OCI-LY1 (cell line): ENCODE data around the gene LVRN.

Source experiments
- H2AFZ ChIP-seq: fragments of 200-600 bp; sonication (generic), shearing (Covaris generic); 2 replicates; pipeline ENCODE4 v1.6.0; 2014; ENCODE audit warnings: antibody characterized with exemption, mild to moderate bottlenecking, low read length
- H3F3A ChIP-seq: fragments of 200-600 bp; sonication (generic), shearing (Covaris generic); 2 replicates; pipeline ENCODE4 v1.6.0; 2014; ENCODE audit warnings: mild to moderate bottlenecking, antibody characterized with exemption, low read length, moderate library complexity; ENCODE audit not compliant: insufficient read depth
- H3K27ac ChIP-seq: fragments of 200-600 bp; sonication (generic); 2 replicates; pipeline ENCODE4 v1.5.1; 2014; ENCODE audit warnings: low read length, mixed run types, mild to moderate bottlenecking, low read depth; ENCODE audit not compliant: poor library complexity, severe bottlenecking
- H3K27me3 ChIP-seq: fragments of 200-600 bp; sonication (generic); 2 replicates; pipeline ENCODE4 v1.6.0; 2014; ENCODE audit warnings: antibody characterized with exemption, mild to moderate bottlenecking, low read length, moderate library complexity; ENCODE audit not compliant: insufficient read depth
- H3K36me3 ChIP-seq: fragments of 200-600 bp; sonication (generic); 2 replicates; pipeline ENCODE4 v1.6.1; 2014; ENCODE audit warnings: mild to moderate bottlenecking, antibody characterized with exemption, low read length, moderate library complexity, mixed read lengths; ENCODE audit not compliant: insufficient read depth
- H3K4me1 ChIP-seq: fragments of 200-600 bp; sonication (generic); 2 replicates; pipeline ENCODE4 v1.5.1; 2014; ENCODE audit warnings: mild to moderate bottlenecking, low read length, moderate library complexity; ENCODE audit not compliant: insufficient read depth, severe bottlenecking
- H3K4me2 ChIP-seq: fragments of 200-600 bp; sonication (generic), shearing (Covaris generic); 2 replicates; pipeline ENCODE4 v1.6.1; 2014; ENCODE audit warnings: low read length
- H3K4me3 ChIP-seq: fragments of 200-600 bp; sonication (generic); 2 replicates; pipeline ENCODE4 v1.5.1; 2014; ENCODE audit warnings: low read length, low read depth, mild to moderate bottlenecking, mixed read lengths; ENCODE audit not compliant: poor library complexity, severe bottlenecking
- H3K79me2 ChIP-seq: fragments of 200-600 bp; shearing (Covaris generic); 2 replicates; pipeline ENCODE4 v1.6.1; 2016; ENCODE audit warnings: mixed run types, low read length, mixed read lengths; ENCODE audit not compliant: insufficient read depth
- H3K9ac ChIP-seq: fragments of 200-600 bp; sonication (generic), shearing (Covaris generic); 2 replicates; pipeline ENCODE4 v1.6.1; 2014; ENCODE audit warnings: mild to moderate bottlenecking, low read length, mixed read lengths
- H3K9me2 ChIP-seq: fragments of 200-600 bp; sonication (generic), shearing (Covaris generic); 2 replicates; pipeline ENCODE4 v1.6.1; 2014; ENCODE audit warnings: low read depth, mild to moderate bottlenecking, low read length, mixed read lengths
- H3K9me3 ChIP-seq: fragments of 200-600 bp; shearing (Covaris generic); 2 replicates; pipeline ENCODE4 v1.6.1; 2014; ENCODE audit warnings: low read length, mixed read lengths
- H4K20me1 ChIP-seq: fragments of 200-600 bp; sonication (generic), shearing (Covaris generic); 2 replicates; pipeline ENCODE4 v1.6.0; 2016; ENCODE audit warnings: mild to moderate bottlenecking, low read length; ENCODE audit not compliant: insufficient read depth
- EZH2 ChIP-seq: fragments of 200-600 bp; sonication (generic), shearing (Covaris generic); IDR thresholded peaks from 2 replicates; pipeline ENCODE4 v1.8.0; 2017; ENCODE audit warnings: borderline replicate concordance, mixed run types, mild to moderate bottlenecking, antibody characterized with exemption, low read length, moderate library complexity, mixed read lengths
- TF ChIP-seq, protein P1 (sequence below): fragments of 200-600 bp; sonication (generic), shearing (Covaris generic); IDR thresholded peaks from 2 replicates; pipeline ENCODE4 v1.5.1; 2017; ENCODE audit warnings: mild to moderate bottlenecking, antibody characterized with exemption, low read length, moderate library complexity, mixed read lengths

Gene LVRN

DNA sequence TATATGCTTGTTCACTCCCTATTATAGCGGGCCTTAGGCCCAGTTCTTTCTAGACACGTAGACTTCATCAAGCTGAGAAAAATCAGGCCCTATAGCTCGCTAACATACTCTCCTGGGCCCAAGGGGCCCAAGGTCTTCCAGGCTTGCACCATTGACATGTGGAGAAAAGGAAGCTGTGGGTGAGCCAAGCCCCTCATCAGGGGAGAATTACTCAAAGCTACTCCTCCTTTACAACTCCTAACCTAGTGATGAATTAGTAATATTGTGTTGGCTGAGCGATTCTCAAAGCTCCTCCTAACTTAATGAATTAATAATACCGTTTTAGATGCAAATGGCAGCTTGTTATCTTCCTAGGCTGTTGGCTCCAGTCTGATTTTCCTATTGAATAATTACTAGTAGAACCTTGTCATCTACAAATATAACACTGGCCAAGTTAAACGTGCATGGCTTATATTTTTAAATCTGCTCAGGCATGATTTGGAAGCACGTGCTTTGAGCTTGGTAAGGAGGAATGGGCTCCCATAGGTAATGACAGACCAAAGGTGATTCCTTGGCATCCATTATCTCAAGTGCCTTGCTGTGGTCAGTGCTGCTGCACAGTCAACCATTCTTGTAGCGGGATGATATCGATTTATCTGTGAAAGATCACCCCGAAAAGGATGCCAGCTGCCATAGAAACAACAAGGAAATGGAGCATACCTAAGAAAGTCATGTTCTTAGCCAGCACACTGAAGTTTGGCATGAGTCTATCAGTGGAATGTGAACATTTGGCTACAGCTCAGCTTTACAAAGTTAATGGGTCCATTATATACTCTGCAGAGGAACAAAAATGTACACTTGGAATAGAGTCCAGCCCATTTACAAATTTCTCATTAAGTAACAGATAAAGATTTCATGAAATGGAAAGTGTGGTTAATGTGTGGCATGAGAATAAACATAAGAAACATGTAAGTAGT lies 23.8 kb downstream of the LVRN start:
- no peaks in the 10 kb centered on the region for H3K36me3 ChIP-seq
- H3K4me3 ChIP-seq: no peak overlapping the region
- no peaks in the 10 kb centered on the region for H3K9me3 ChIP-seq
- TF ChIP-seq, protein P1, sequence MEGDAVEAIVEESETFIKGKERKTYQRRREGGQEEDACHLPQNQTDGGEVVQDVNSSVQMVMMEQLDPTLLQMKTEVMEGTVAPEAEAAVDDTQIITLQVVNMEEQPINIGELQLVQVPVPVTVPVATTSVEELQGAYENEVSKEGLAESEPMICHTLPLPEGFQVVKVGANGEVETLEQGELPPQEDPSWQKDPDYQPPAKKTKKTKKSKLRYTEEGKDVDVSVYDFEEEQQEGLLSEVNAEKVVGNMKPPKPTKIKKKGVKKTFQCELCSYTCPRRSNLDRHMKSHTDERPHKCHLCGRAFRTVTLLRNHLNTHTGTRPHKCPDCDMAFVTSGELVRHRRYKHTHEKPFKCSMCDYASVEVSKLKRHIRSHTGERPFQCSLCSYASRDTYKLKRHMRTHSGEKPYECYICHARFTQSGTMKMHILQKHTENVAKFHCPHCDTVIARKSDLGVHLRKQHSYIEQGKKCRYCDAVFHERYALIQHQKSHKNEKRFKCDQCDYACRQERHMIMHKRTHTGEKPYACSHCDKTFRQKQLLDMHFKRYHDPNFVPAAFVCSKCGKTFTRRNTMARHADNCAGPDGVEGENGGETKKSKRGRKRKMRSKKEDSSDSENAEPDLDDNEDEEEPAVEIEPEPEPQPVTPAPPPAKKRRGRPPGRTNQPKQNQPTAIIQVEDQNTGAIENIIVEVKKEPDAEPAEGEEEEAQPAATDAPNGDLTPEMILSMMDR: no peak
- no peak for TF ChIP-seq EZH2
- H3F3A ChIP-seq: no peaks in the 10 kb centered on the region
- no peaks in the 10 kb centered on the region for H3K27me3 ChIP-seq
- no peak overlapping the region for H2AFZ ChIP-seq
- no peaks in the 10 kb centered on the region for H3K4me1 ChIP-seq
- H3K79me2 ChIP-seq: no peaks in the 10 kb centered on the region
- H3K27ac ChIP-seq: no peak overlapping the region
- H3K9ac ChIP-seq: no peak overlapping the region
- no peak overlapping the region for H3K4me2 ChIP-seq
- H3K9me2 ChIP-seq: no peaks in the 10 kb centered on the region
- no peaks in the 10 kb centered on the region for H4K20me1 ChIP-seq

DNA sequence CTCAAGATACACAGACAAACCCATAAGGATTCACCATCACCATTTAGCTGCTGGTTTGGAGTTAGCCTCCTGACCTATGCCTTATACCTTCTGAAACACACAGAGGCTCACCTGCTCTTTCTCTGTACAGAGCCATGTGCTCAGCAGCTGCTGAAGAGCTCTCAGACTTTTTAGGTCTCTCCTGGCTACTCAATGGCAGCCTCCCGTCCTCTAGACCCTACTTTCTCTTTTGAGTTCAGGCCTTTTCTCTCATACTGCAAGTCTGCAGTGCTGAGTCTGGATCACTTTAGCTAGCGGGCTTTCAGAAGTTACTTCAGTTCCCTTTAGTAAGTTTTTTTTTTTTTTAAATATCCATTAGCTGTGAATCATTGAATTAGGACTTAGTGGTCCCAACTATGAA lies 25.7 kb downstream of the LVRN start:
- Histone ChIP-seq H3F3A (no peaks in the 10 kb centered on the region), H3K9ac (no peak overlapping the region), H3K9me2 (no peaks in the 10 kb centered on the region), H3K27ac (no peak overlapping the region), H3K9me3 (no peaks in the 10 kb centered on the region), H3K4me1 (no peaks in the 10 kb centered on the region), H3K4me3 (no peak overlapping the region), H3K36me3 (no peaks in the 10 kb centered on the region), H3K4me2 (no peak overlapping the region), H2AFZ (no peak overlapping the region), H4K20me1 (no peaks in the 10 kb centered on the region), H3K27me3 (no peaks in the 10 kb centered on the region), H3K79me2 (no peaks in the 10 kb centered on the region)
- TF ChIP-seq, protein P1: no peak
- TF ChIP-seq EZH2: no peak

DNA sequence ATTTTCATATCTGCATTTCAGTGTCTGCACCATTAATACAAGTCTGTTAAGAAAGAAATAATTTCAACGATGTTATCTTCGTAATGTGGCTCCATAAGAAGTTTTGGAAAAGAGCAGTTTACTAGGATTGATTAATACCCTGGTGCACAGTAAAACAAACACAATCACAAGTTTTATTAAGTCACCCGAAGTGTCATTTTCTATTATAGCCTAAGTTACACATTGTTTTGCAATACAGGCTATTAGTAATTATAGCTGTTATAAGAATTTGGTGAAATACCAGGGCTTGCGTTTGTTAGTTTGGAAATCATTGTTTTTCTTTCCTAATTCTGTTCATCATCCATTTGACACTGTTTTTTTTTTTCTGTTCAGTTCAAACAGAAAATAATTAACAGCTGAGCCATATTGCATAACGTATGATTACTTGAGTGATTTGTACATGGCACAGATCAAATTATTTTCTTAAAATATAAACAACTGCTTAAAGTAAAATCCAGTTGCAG lies 30.6 kb downstream of the LVRN start:
- no peaks in the 10 kb centered on the region for H4K20me1 ChIP-seq
- TF ChIP-seq, protein P1: no peak
- TF ChIP-seq EZH2: no peak

More for the DNA sequence above, 30.6 kb downstream of the LVRN start:
- Histone ChIP-seq H3K79me2 (no peaks in the 10 kb centered on the region), H3F3A (no peaks in the 10 kb centered on the region), H3K4me1 (no peaks in the 10 kb centered on the region), H3K27me3 (no peaks in the 10 kb centered on the region), H3K27ac (no peak overlapping the region), H2AFZ (no peak overlapping the region), H3K9ac (no peak overlapping the region), H3K9me2 (no peaks in the 10 kb centered on the region), H3K4me2 (no peak overlapping the region), H3K36me3 (no peaks in the 10 kb centered on the region), H3K4me3 (no peak overlapping the region), H3K9me3 (no peaks in the 10 kb centered on the region)
